B cell (primary cell): Measurements from ENCODE around the gene JSRP1. TPM values are rescaled to one million over a fixed set of nuclear protein-coding genes. Genes with fewer than 3 reads are reported as not detected.

Experiments used
- ATAC-seq: fragments of 200-7000 bp; cut with Tn5 transposase; one replicate; pipeline ENCODE4 v1.10.0; 2021; ENCODE audit warnings: low read depth, mild to moderate bottlenecking, moderate number of reproducible peaks, moderate library complexity
- CTCF ChIA-PET: fragments of 350-600 bp; sonication (Branson Sonifier 250); formaldehyde crosslinking; loops from one replicate; lab custom pipeline; 2021; ENCODE audit warnings: antibody characterized with exemption, inconsistent platforms; lab: Charles Lee
- POLR2A ChIA-PET: fragments of 350-600 bp; sonication (Branson Sonifier 250); formaldehyde crosslinking; loops from one replicate; lab custom pipeline; 2021; ENCODE audit warnings: antibody characterized with exemption; lab: Charles Lee
- DNase-seq: peaks from one replicate; pipeline ENCODE4 v3.0.0; 2013
- H2AFZ ChIP-seq: 2 replicates; pipeline ENCODE4 v1.6.1; 2012; ENCODE audit warnings: mild to moderate bottlenecking, low read depth, low read length; ENCODE audit not compliant: insufficient read depth, poor library complexity, severe bottlenecking
- H3K27ac ChIP-seq, 2 donors: 1 replicate in 1 of 2; 2 replicates in 1 of 2; pipeline ENCODE4 v1.5.1; 2012 to 2013; ENCODE audit warnings: low read length in 2 of 2, mild to moderate bottlenecking in 2 of 2, moderate library complexity in 1 of 2
- H3K27me3 ChIP-seq, 4 experiments: fragments of 200-600 bp in 1 of 4; sonication (generic) in 1 of 4; replicated peaks in 1 of 4; 1 replicate in 2 of 4; 2 replicates in 2 of 4; pipeline versions ENCODE4 v1.6.1 to v1.7.0; 2013 to 2016; ENCODE audit warnings: low read length in 3 of 4, mild to moderate bottlenecking in 2 of 4, mixed read lengths in 1 of 4, moderate library complexity in 1 of 4; ENCODE audit not compliant: insufficient read depth in 4 of 4, control insufficient read depth in 3 of 4; ENCODE audit errors: control extremely low read depth in 1 of 4
- H3K36me3 ChIP-seq, 2 experiments: replicated peaks in 1 of 2; 1 replicate in 1 of 2; 2 replicates in 1 of 2; pipeline versions ENCODE4 v1.6.1 to v1.7.1; 2013; ENCODE audit warnings: low read length in 1 of 2; ENCODE audit not compliant: insufficient read depth in 2 of 2, control insufficient read depth in 1 of 2; ENCODE audit errors: control extremely low read depth in 1 of 2, extremely low read depth in 1 of 2
- H3K4me1 ChIP-seq, 2 donors: fragments of 200-600 bp in 1 of 2; sonication (generic) in 1 of 2; 1 replicate in 1 of 2; 2 replicates in 1 of 2; pipeline versions ENCODE4 v1.5.1 to v1.6.1; 2013 to 2017; ENCODE audit warnings: low read length in 2 of 2; ENCODE audit not compliant: control insufficient read depth in 2 of 2, insufficient read depth in 2 of 2
- H3K4me2 ChIP-seq: replicated peaks from 2 replicates; pipeline ENCODE3; 2012; ENCODE audit warnings: mild to moderate bottlenecking, low read depth, low read length; ENCODE audit not compliant: poor library complexity, severe bottlenecking
- H3K4me3 ChIP-seq, 5 experiments: fragments of 200-600 bp in 1 of 5; sonication (generic) in 1 of 5; 1 replicate in 3 of 5; 2 replicates in 2 of 5; pipeline versions ENCODE4 v1.5.1 to v1.7.0; 2011 to 2016; ENCODE audit warnings: low read length in 4 of 5, mild to moderate bottlenecking in 4 of 5, low read depth in 2 of 5, control low read depth in 1 of 5, moderate library complexity in 1 of 5; ENCODE audit not compliant: insufficient read depth in 1 of 5; ENCODE audit errors: control extremely low read depth in 1 of 5, extremely low read depth in 1 of 5
- H3K79me2 ChIP-seq: fragments of 200-600 bp; sonication (generic); one replicate; pipeline ENCODE4 v1.6.0; 2016; ENCODE audit warnings: low read length; ENCODE audit not compliant: control insufficient read depth, insufficient read depth
- H3K9ac ChIP-seq: fragments of 200-600 bp; sonication (generic); 2 replicates; pipeline ENCODE4 v1.6.1; 2017; ENCODE audit warnings: mild to moderate bottlenecking, low read length, moderate library complexity
- H3K9me3 ChIP-seq, 3 donors: one replicate each; pipeline versions ENCODE4 v1.6.1 to v1.7.1; 2013; ENCODE audit warnings: low read length in 2 of 3; ENCODE audit not compliant: control insufficient read depth in 2 of 3, insufficient read depth in 1 of 3; ENCODE audit errors: control extremely low read depth in 1 of 3
- H4K20me1 ChIP-seq: 2 replicates; pipeline ENCODE4 v1.6.0; 2012; ENCODE audit warnings: mild to moderate bottlenecking, low read length; ENCODE audit not compliant: insufficient read depth, control insufficient read depth, poor library complexity, severe bottlenecking
- H3K27ac Mint-ChIP-seq: one replicate; pipeline ENCODE4 v1.8.0; 2021; ENCODE audit warnings: mixed read lengths
- H3K27me3 Mint-ChIP-seq: one replicate; pipeline ENCODE4 v1.8.0; 2021; ENCODE audit warnings: mixed read lengths
- H3K4me1 Mint-ChIP-seq: one replicate; pipeline ENCODE4 v1.8.0; 2021; ENCODE audit warnings: mixed read lengths
- H3K4me3 Mint-ChIP-seq: one replicate; pipeline ENCODE4 v1.8.0; 2021; ENCODE audit warnings: mixed read lengths
- H3K9me3 Mint-ChIP-seq: one replicate; pipeline ENCODE4 v1.8.0; 2022; ENCODE audit warnings: mixed read lengths; ENCODE audit not compliant: insufficient read depth
- CTCF ChIP-seq: fragments of 200-600 bp; IDR thresholded peaks from one replicate; pipeline ENCODE4 v1.8.0; 2022; ENCODE audit warnings: antibody characterized with exemption, mild to moderate bottlenecking
- EZH2 ChIP-seq: IDR thresholded peaks from 2 replicates; pipeline ENCODE4 v1.6.1; 2012; ENCODE audit warnings: borderline replicate concordance, low read depth, mild to moderate bottlenecking, moderate library complexity, low read length; ENCODE audit not compliant: insufficient read depth, poor library complexity, severe bottlenecking
- WGBS: methylation state at CpG from one replicate; pipeline ENCODE4 v1.1.5; 2013; ENCODE audit warnings: missing lambda C conversion rate; ENCODE audit not compliant: insufficient coverage; 5-methylcytosine and 5-hydroxymethylcytosine counted together
- intact Hi-C: fragments of 100-400 bp; cut with micrococcal nuclease; formaldehyde crosslinking; loops from one replicate; pipeline ENCODE4 v1.10.0; 2022
- polyA plus RNA-seq: library from polyadenylated mRNA; depleted of rRNA; stranded (reverse); fragments of >200 nt; gene quantifications from 2 replicates; pipeline ENCODE4 v1.2.3, GENCODE V29; 2012
- total RNA-seq, 2 donors: library from RNA; stranded (reverse); fragments of 120-200 nt in 1 of 2; gene quantifications; 1 replicate in 1 of 2; 2 replicates in 1 of 2; pipeline versions ENCODE4 v1.2.3 to v1.2.4, GENCODE V29; 2013 to 2022

Gene JSRP1
- total and polyA plus RNA-seq, 2 donors (not counting 1 experiment from before 2014, with no cell fraction given): 2.1 to 3.0 TPM

GRCh38 chr19:2251106-2252054 is 4.8 kb downstream of the JSRP1 start:
- peaks cover 0 to 38% (median 14%) of the 10 kb centered on the region in 4 experiments for H3K27me3 ChIP-seq
- DNase-seq (peak; percentile 64), ATAC-seq (peak; percentile 4)
- H3K27ac ChIP-seq: no peak overlapping the region
- peak overlapping the region; percentile 72 for H3K9ac ChIP-seq
- H3K4me1 Mint-ChIP-seq: peaks cover 31% of the 10 kb centered on the region
- H3K79me2 ChIP-seq: peaks cover 8% of the 10 kb centered on the region
- 9% methylated on average over 125 of the region's 125 CpGs for WGBS
- ChIA-PET CTCF (interaction anchor here (0.9 to 6.3 kb wide), 6 partner anchors 11 to 95 kb away, joined by 3 to 63 read pairs (median 11); no protein-coding TSS in a partner anchor), POLR2A (interaction anchor here (0.6 to 8.8 kb wide), 6 partner anchors 9 to 24 kb away, joined by 3 to 134 read pairs (median 4); partner anchors contain the start of gene PLEKHJ1)
- intact Hi-C loops: loop anchor here (2.0 to 5.0 kb wide), 2 partner anchors 15 to 36 kb away; partner anchors contain the start of genes PLEKHJ1 and SF3A2
- H3K4me2 ChIP-seq: peak overlapping the region; percentile 100
- H4K20me1 ChIP-seq: peaks cover 51% of the 10 kb centered on the region
- H3K9me3 Mint-ChIP-seq: no peaks in the 10 kb centered on the region
- H3K9me3 ChIP-seq: peaks cover 0 to 15% (median 0%) of the 10 kb centered on the region in 3 donors
- peak overlapping the region; percentile 88 for H3K4me3 Mint-ChIP-seq
- H3K4me1 ChIP-seq: peaks cover 40 to 49% of the 10 kb centered on the region in 2 donors
- TF ChIP-seq EZH2 (no peak), CTCF (no peak)
- peaks cover 0 to 22% of the 10 kb centered on the region in 2 experiments for H3K36me3 ChIP-seq
- no peaks in the 10 kb centered on the region for H3K27me3 Mint-ChIP-seq
- H3K27ac Mint-ChIP-seq: peak overlapping the region; percentile 26
- peak overlapping the region; percentile 86 for H2AFZ ChIP-seq
- peak overlapping the region in 4 of 5 experiments; percentile 44 to 70 (median 58) for H3K4me3 ChIP-seq
